Activated CD8-positive, alpha-beta memory T cell treated with anti-CD3 and anti-CD28 coated beads for 24 hours (primary cell): ENCODE measurements around the gene DLGAP3.

ENCODE experiments used
- DNase-seq: peaks from one replicate; pipeline ENCODE4 v3.0.0-alpha.2; 2020

Gene DLGAP3

GRCh38 chr1:34901919-34902318, 27.5 kb downstream of the DLGAP3 start:
- no peak for DNase-seq

GRCh38 chr1:34900775-34901502, 28.5 kb downstream of the DLGAP3 start:
- peak; percentile 32 for DNase-seq

DNA sequence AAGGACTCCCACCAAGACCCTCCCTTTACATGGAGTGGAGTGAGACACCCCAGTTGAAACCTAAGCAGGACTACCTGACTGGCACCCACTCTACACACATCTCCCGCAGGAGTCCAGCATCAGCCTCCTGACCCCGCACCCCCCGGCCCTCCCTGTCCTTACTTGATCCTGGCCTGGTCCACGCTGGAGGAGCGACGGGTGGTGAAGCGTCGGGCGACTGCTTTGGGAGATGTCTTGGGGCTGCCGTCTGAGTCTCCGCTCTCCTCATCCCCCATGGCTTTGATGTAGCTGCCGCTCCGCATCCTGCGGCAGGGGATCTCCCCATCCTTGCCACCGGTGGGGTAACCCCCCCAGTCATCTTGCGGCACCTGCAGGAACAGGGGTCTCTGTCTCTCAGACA, 29.5 kb downstream of the DLGAP3 start:
- DNase-seq = no peak

GRCh38 chr1:34899471-34899870, 30.0 kb downstream of the DLGAP3 start:
- no peak for DNase-seq

DNA sequence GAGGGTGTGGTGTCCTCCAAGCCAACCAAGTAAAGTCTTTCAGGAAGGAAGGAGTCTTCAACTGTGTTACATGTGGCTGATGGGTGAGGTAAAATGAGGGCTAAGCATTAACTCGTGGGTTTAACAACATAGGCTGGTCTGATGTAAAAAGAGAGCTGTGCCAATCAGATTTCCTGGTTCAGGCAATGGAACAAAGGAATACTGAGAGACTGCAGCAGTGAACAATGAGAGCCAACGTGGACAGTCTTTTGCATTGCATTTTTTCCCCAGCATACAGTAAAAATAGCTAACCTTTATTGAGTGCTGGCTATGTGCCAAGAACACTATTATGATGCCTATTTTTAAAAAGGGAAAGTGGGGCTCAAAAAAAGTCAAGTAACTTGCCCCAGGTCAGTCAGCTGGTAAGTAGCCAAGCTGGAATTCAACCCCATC, 31.1 kb downstream of the DLGAP3 start:
- DNase-seq = no peak

DNA sequence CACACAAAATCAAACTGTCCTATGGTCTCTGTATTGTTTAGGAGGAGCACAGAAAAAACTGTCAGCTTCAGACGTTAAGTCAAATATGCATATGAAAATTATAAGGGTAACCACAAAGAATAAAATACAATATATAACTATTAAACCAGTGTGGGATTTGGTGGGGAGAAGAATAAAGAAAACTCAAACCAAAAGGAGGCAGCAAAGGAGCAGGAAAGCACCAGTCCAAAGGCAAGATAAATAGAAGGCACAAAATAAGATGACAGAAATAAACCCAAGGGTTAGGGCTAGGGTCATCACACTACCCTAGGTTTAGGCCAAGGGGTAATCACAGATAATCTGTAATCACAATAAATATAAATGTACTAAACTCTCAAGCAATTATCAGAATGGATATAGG, 32.8 kb downstream of the DLGAP3 start:
- no peak for DNase-seq

DNA sequence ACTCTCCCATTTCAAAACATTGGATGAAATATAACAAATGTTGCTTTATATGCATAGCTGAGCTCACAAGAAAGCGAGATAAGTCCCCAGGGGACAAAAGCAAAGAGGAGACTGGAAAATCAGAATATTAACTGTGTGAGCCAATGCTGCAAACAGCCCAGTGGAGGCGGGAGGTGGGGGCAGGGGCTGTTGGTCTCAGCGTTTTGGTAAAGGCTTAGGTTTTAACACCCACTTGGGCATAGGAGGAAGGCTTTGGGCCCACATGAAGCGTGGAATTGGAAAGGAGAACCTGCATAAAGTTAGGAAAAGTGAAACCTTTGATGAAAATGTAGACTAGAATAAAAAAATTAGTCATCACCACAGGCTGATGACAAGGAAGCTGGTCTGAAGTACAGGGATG, 39.7 kb downstream of the DLGAP3 start:
- no peak for DNase-seq

DNA sequence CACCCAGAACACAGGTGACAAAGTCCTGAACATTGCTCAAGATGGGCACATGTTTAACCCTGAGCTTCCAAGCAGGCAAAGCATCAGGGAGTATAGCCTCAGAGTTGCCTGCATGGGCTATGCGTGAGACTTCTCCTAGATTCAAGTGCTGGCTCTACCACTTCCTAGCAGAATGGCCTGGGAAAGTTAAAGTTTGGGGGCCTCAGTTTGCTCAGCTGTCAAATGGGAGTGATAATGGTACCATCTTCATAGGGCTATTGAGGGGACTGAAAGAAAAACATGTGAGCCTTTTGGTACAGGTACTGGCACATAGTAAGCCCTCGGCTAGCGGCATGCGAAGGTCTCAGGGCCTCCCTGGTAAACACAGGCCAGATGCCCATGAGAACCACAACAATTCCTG, 41.9 kb downstream of the DLGAP3 start:
- peak; percentile 19 for DNase-seq

GRCh38 chr1:34885405-34886247, 43.8 kb downstream of the DLGAP3 start:
- DNase-seq = peak; percentile 84

GRCh38 chr1:34884961-34885360, 44.5 kb downstream of the DLGAP3 start:
- DNase-seq = peak; percentile 58

- peak; percentile 54 for DNase-seq
Measured at GRCh38 chr1:34884536-34884935, 44.9 kb downstream of the DLGAP3 start.

DNA sequence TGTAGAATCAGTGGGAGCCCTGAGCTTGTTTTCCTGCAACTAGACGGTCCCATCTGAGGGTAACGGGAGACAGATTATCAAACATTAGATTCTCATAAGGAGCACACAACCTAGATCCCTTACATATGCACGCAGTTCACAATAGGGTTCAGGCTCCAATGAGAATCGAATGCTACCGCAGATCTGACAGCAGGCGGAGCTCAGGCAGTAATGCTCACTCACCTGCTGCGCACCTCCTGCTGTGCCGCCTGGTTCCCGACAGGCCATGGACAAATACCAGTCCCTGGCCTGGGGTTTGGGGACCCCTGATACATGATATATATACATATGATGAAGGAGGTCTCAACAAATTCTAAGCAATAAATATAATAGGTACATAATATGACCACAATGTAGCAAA, 50.2 kb downstream of the DLGAP3 start:
- DNase-seq = peak; percentile 32

DNA sequence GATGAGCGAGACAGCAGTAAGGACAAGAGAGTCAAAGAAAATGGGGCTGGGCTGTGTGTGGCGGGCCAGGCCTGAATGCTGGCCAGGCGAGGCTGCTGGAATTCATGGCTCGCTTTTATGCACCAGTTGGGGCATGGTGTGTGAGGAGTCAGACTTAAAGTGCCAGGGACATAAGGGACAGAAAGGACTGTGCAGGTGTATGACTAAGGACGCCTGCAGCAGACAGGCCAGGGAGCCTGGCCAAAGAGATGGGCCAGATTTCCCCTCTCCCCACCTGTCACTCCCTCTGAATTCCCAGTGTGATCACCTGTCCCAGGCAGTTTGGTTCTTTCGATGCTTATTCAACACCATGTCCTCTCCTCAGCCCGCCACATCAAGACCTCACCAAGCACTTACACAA, 53.0 kb downstream of the DLGAP3 start:
- DNase-seq = peak; percentile 21

GRCh38 chr1:34874296-34874952, 55.0 kb downstream of the DLGAP3 start:
- peak; percentile 11 for DNase-seq

DNA sequence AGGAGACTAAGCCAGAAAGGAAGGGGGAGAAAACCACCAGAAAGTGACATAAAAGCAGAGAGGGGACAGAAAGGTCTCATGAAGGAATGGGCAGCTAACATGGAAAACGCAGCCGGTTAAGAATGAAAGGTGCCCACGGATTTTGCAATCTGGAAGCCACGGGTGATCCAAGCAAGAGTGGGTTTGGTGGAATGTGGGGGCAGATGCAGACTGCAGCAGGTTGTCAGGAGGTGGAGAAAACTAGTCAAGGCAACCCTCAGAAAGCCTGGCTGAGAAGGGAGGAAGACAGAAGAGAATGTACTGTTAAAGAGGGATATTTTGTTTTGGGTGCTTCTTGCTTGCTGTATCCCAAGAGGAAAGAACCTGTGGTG, 57.3 kb downstream of the DLGAP3 start:
- no peak for DNase-seq

DNA sequence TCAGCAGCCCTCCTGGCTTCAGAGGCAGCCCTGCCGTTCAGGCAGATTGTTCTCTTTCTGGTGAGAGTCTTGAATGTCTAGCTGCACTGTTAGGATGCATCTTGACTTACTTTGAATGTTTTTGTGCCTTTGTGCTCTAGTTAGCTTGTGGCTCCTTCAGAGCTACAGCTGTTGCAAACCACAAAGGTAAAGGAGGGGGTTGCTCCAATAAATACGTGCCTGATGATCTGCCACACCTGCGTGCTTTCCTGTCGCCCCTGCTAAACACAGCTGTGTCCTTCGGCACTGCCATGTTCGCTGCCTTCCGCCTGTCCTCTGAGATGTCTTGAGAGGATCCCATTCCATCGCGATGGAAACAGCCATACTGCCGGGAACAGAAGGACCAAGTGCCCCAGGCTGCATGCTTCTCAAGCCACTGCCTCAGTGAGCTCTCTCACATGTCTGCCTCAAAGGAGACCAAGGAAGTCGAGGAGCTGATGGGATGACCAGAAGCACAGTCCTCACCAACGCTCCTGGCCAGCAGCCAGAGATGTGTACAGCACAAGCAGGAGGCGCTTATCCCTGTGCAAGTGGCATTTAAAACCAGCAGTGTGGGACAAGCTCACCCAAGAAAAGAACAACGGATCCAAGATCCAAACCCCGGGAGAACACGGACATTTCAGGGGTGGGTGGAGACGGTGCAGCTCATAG, 57.9 kb downstream of the DLGAP3 start:
- DNase-seq = peak; percentile 52

GRCh38 chr1:34870395-34870794, 59.1 kb downstream of the DLGAP3 start:
- DNase-seq = no peak

GRCh38 chr1:34869760-34870159, 59.7 kb downstream of the DLGAP3 start:
- no peak for DNase-seq

- DNase-seq = no peak
Measured at GRCh38 chr1:34868230-34869049, 61.0 kb downstream of the DLGAP3 start.

DNA sequence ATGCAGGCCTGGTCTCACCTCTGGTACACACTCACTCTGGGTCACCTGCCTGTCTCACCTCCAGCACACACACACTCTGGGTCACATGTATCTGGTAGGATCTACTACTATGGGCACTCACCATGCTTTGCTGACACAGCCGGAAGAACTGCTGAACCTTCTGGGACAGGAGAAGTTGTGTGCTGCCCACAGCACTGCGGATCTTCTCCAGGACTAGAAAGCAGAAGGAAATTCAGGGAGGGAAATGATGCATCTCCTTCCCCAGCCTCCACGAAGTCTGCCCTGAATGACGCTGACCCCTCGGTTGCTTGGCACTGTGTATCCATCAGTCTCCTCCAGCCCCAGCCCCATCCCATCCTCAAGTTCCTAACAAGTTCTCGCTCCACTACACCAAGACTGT, 62.0 kb downstream of the DLGAP3 start:
- DNase-seq = no peak

- no peak for DNase-seq
Measured at GRCh38 chr1:34866762-34867109, 62.7 kb downstream of the DLGAP3 start.
